Neural crest cell (in vitro differentiated cells): ENCODE data around the gene GAREM2. TPM values are rescaled to one million over a fixed set of nuclear protein-coding genes. Genes with fewer than 3 reads are reported as not detected.

Source experiments
- DNase-seq: peaks from one replicate; pipeline ENCODE4 v3.0.0; 2021; ENCODE audit warnings: low read depth, mixed read lengths, low spot score
- H3K27ac Mint-ChIP-seq: one replicate; pipeline ENCODE4 v1.8.0; 2021; ENCODE audit warnings: mild to moderate bottlenecking, mixed read lengths; ENCODE audit not compliant: unreplicated experiment
- H3K27me3 Mint-ChIP-seq: 2 replicates; pipeline ENCODE4 v1.8.0; 2021; ENCODE audit warnings: low read depth, mild to moderate bottlenecking, mixed read lengths
- H3K36me3 Mint-ChIP-seq: 2 replicates; pipeline ENCODE4 v1.8.0; 2021; ENCODE audit warnings: low read depth, mild to moderate bottlenecking, mixed read lengths
- H3K4me1 Mint-ChIP-seq: 2 replicates; pipeline ENCODE4 v1.8.0; 2021; ENCODE audit warnings: mixed read lengths
- H3K4me3 Mint-ChIP-seq: one replicate; pipeline ENCODE4 v1.8.0; 2021; ENCODE audit warnings: mild to moderate bottlenecking, mixed read lengths
- H3K9me3 Mint-ChIP-seq: 2 replicates; pipeline ENCODE4 v1.8.0; 2021; ENCODE audit warnings: mixed read lengths
- CTCF ChIP-seq: fragments of 200-600 bp; sonication (generic); conservative IDR thresholded peaks from 2 replicates; pipeline ENCODE4 v1.5.0; 2021; ENCODE audit warnings: antibody characterized with exemption, mild to moderate bottlenecking
- total RNA-seq: library from RNA; stranded (reverse); gene quantifications from 2 replicates; pipeline ENCODE4 v1.2.1, GENCODE V29; 2021

The GAREM2 gene
- total RNA-seq, 1 donor from 2014 or later = 21.8 TPM

- no peak overlapping the region for H3K27ac Mint-ChIP-seq
- H3K36me3 Mint-ChIP-seq = peaks cover 5% of the 10 kb centered on the region
- peaks cover 10% of the 10 kb centered on the region for H3K27me3 Mint-ChIP-seq
- H3K4me1 Mint-ChIP-seq = peaks cover 30% of the 10 kb centered on the region
- H3K9me3 Mint-ChIP-seq = no peaks in the 10 kb centered on the region
- DNase-seq = no peak
- no peak for TF ChIP-seq CTCF
- H3K4me3 Mint-ChIP-seq = peak overlapping the region; percentile 31
Observed at GRCh38 chr2:26182441-26182840, 9.6 kb downstream of the GAREM2 start.

GRCh38 chr2:26182887-26183630, 10.2 kb downstream of the GAREM2 start:
- no peak overlapping the region for H3K27ac Mint-ChIP-seq
- peaks cover 10% of the 10 kb centered on the region for H3K27me3 Mint-ChIP-seq
- peaks cover 30% of the 10 kb centered on the region for H3K4me1 Mint-ChIP-seq
- TF ChIP-seq CTCF = no peak
- no peak for DNase-seq
- H3K4me3 Mint-ChIP-seq = peak overlapping the region; percentile 38
- H3K9me3 Mint-ChIP-seq = no peaks in the 10 kb centered on the region
- H3K36me3 Mint-ChIP-seq = peaks cover 5% of the 10 kb centered on the region

GRCh38 chr2:26184121-26184520, 11.2 kb downstream of the GAREM2 start:
- no peak overlapping the region for H3K27ac Mint-ChIP-seq
- peak overlapping the region; percentile 63 for H3K4me3 Mint-ChIP-seq
- no peaks in the 10 kb centered on the region for H3K9me3 Mint-ChIP-seq
- peaks cover 5% of the 10 kb centered on the region for H3K36me3 Mint-ChIP-seq
- peaks cover 28% of the 10 kb centered on the region for H3K4me1 Mint-ChIP-seq
- no peak for DNase-seq
- no peak for TF ChIP-seq CTCF
- peaks cover 10% of the 10 kb centered on the region for H3K27me3 Mint-ChIP-seq

- Mint-ChIP-seq H3K9me3 (no peaks in the 10 kb centered on the region), H3K36me3 (peaks cover 5% of the 10 kb centered on the region), H3K27me3 (peaks cover 10% of the 10 kb centered on the region), H3K27ac (no peak overlapping the region), H3K4me3 (peak overlapping the region; percentile 87), H3K4me1 (peaks cover 25% of the 10 kb centered on the region)
- DNase-seq = peak; percentile 80
- peak; percentile 64 for TF ChIP-seq CTCF
Observed at GRCh38 chr2:26184555-26185303, 11.8 kb downstream of the GAREM2 start.

GRCh38 chr2:26185304-26185928, 12.5 kb downstream of the GAREM2 start:
- TF ChIP-seq CTCF = no peak
- H3K4me1 Mint-ChIP-seq = peaks cover 19% of the 10 kb centered on the region
- H3K36me3 Mint-ChIP-seq = peaks cover 5% of the 10 kb centered on the region
- peaks cover 10% of the 10 kb centered on the region for H3K27me3 Mint-ChIP-seq
- peak overlapping the region; percentile 87 for H3K4me3 Mint-ChIP-seq
- no peak overlapping the region for H3K27ac Mint-ChIP-seq
- no peak for DNase-seq
- H3K9me3 Mint-ChIP-seq = no peaks in the 10 kb centered on the region
